NB4 (cell line): ENCODE results near the gene ENO2.

Experiments used
- POLR2A ChIP-seq: IDR thresholded peaks from 2 replicates; pipeline ENCODE4 v1.6.1; 2011; ENCODE audit warnings: mild to moderate bottlenecking; ENCODE audit not compliant: insufficient read length; ENCODE audit errors: extremely low read depth
- TF ChIP-seq, protein P1 (sequence below): IDR thresholded peaks from one replicate; pipeline ENCODE4 v1.5.1; 2012; ENCODE audit warnings: low read depth, low read length
- TF ChIP-seq, protein P2 (sequence below): IDR thresholded peaks from 2 replicates; pipeline ENCODE4 v1.6.1; 2011; ENCODE audit warnings: low read depth, low read length

DNA sequence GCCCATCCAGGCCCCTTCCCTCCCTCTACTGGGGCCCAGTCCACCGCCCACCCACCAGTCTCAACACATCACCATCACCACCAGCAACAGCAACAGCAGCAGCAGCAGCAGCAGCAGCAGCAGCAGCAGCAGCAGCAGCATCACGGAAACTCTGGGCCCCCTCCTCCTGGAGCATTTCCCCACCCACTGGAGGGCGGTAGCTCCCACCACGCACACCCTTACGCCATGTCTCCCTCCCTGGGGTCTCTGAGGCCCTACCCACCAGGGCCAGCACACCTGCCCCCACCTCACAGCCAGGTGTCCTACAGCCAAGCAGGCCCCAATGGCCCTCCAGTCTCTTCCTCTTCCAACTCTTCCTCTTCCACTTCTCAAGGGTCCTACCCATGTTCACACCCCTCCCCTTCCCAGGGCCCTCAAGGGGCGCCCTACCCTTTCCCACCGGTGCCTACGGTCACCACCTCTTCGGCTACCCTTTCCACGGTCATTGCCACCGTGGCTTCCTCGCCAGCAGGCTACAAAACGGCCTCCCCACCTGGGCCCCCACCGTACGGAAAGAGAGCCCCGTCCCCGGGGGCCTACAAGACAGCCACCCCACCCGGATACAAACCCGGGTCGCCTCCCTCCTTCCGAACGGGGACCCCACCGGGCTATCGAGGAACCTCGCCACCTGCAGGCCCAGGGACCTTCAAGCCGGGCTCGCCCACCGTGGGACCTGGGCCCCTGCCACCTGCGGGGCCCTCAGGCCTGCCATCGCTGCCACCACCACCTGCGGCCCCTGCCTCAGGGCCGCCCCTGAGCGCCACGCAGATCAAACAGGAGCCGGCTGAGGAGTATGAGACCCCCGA, 22.5 kb downstream of the ENO2 start:
- TF ChIP-seq, protein P1, sequence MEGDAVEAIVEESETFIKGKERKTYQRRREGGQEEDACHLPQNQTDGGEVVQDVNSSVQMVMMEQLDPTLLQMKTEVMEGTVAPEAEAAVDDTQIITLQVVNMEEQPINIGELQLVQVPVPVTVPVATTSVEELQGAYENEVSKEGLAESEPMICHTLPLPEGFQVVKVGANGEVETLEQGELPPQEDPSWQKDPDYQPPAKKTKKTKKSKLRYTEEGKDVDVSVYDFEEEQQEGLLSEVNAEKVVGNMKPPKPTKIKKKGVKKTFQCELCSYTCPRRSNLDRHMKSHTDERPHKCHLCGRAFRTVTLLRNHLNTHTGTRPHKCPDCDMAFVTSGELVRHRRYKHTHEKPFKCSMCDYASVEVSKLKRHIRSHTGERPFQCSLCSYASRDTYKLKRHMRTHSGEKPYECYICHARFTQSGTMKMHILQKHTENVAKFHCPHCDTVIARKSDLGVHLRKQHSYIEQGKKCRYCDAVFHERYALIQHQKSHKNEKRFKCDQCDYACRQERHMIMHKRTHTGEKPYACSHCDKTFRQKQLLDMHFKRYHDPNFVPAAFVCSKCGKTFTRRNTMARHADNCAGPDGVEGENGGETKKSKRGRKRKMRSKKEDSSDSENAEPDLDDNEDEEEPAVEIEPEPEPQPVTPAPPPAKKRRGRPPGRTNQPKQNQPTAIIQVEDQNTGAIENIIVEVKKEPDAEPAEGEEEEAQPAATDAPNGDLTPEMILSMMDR, result peak; percentile 3
- peak; percentile 16 for TF ChIP-seq POLR2A
- TF ChIP-seq, protein P2, sequence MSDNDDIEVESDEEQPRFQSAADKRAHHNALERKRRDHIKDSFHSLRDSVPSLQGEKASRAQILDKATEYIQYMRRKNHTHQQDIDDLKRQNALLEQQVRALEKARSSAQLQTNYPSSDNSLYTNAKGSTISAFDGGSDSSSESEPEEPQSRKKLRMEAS, result peak; percentile 6; the same call in 1 of the 2 replicates
